Measurements from ENCODE around the gene MED15.

Gene MED15

GRCh38 chr22:20565079-20565734, 57.8 kb downstream of the MED15 start:
- Histone ChIP-seq H3K4me2 (ENCODE audit: low read depth, low read length, poor library complexity, severe bottlenecking) (no peak overlapping the region), H3K79me2 (ENCODE audit: insufficient read depth, low read length) (no peaks in the 10 kb centered on the region), H3K9me2 (replicated peaks; ENCODE audit: low read depth, low read length) (no peaks in the 10 kb centered on the region), H3K36me3 (ENCODE audit: insufficient read depth, low read length) (peaks cover 67% of the 10 kb centered on the region; the same call in 1 of the 2 replicates), H3K27me3 (ENCODE audit: insufficient read depth, low read length, poor library complexity, severe bottlenecking) (no peaks in the 10 kb centered on the region), H3K4me3 (ENCODE audit: low read length, poor library complexity, severe bottlenecking) (no peak overlapping the region), H3K9ac (ENCODE audit: low read depth, low read length, poor library complexity, severe bottlenecking) (no peak overlapping the region), H3K9me3 (ENCODE audit: insufficient read depth, low read depth, low read length) (no peaks in the 10 kb centered on the region), H3K4me1 (ENCODE audit: insufficient read depth, low read length, poor library complexity, severe bottlenecking) (peaks cover 19% of the 10 kb centered on the region), H3F3A (ENCODE audit: low read depth) (no peaks in the 10 kb centered on the region; the same call in 1 of the 2 replicates), H2AFZ (ENCODE audit: low read length) (no peak overlapping the region), H4K20me1 (ENCODE audit: insufficient read depth, low read length, poor library complexity, severe bottlenecking) (no peaks in the 10 kb centered on the region)
- TF ChIP-seq CTCF (conservative IDR thresholded peaks at IDR 0.05; ENCODE audit: low read length) (no peak), EZH2phosphoT487 (IDR thresholded peaks at IDR 0.05; ENCODE audit: borderline replicate concordance) (no peak)

GRCh38 chr22:20565761-20566160, 58.4 kb downstream of the MED15 start:
- Histone ChIP-seq H3K4me1 (ENCODE audit: insufficient read depth, low read length, poor library complexity, severe bottlenecking) (peaks cover 19% of the 10 kb centered on the region), H3F3A (ENCODE audit: low read depth) (no peaks in the 10 kb centered on the region; the same call in 1 of the 2 replicates), H3K4me3 (ENCODE audit: low read length, poor library complexity, severe bottlenecking) (no peak overlapping the region), H3K4me2 (ENCODE audit: low read depth, low read length, poor library complexity, severe bottlenecking) (no peak overlapping the region), H3K9me2 (replicated peaks; ENCODE audit: low read depth, low read length) (no peaks in the 10 kb centered on the region), H4K20me1 (ENCODE audit: insufficient read depth, low read length, poor library complexity, severe bottlenecking) (no peaks in the 10 kb centered on the region), H3K27me3 (ENCODE audit: insufficient read depth, low read length, poor library complexity, severe bottlenecking) (no peaks in the 10 kb centered on the region), H2AFZ (ENCODE audit: low read length) (no peak overlapping the region), H3K9ac (ENCODE audit: low read depth, low read length, poor library complexity, severe bottlenecking) (no peak overlapping the region), H3K9me3 (ENCODE audit: insufficient read depth, low read depth, low read length) (no peaks in the 10 kb centered on the region), H3K36me3 (ENCODE audit: insufficient read depth, low read length) (peaks cover 63% of the 10 kb centered on the region; the same call in 1 of the 2 replicates), H3K79me2 (ENCODE audit: insufficient read depth, low read length) (no peaks in the 10 kb centered on the region)
- no peak for TF ChIP-seq EZH2phosphoT487 (IDR thresholded peaks at IDR 0.05; ENCODE audit: borderline replicate concordance)
- TF ChIP-seq CTCF (conservative IDR thresholded peaks at IDR 0.05; ENCODE audit: low read length), result no peak

- Histone ChIP-seq H3K9ac (ENCODE audit: low read depth, low read length, poor library complexity, severe bottlenecking) (no peak overlapping the region), H4K20me1 (ENCODE audit: insufficient read depth, low read length, poor library complexity, severe bottlenecking) (peaks cover 3% of the 10 kb centered on the region)
Observed at GRCh38 chr22:20566420-20567260, 59.2 kb downstream of the MED15 start.

More at GRCh38 chr22:20566420-20567260, 59.2 kb downstream of the MED15 start:
- no peak overlapping the region for H3K4me3 ChIP-seq (ENCODE audit: low read length, poor library complexity, severe bottlenecking)
- H3K79me2 ChIP-seq (ENCODE audit: insufficient read depth, low read length), result no peaks in the 10 kb centered on the region; the same call in 1 of the 2 replicates
- H3K27me3 ChIP-seq (ENCODE audit: insufficient read depth, low read length, poor library complexity, severe bottlenecking), result no peaks in the 10 kb centered on the region
- H2AFZ ChIP-seq (ENCODE audit: low read length), result no peak overlapping the region
- peaks cover 27% of the 10 kb centered on the region for H3K4me1 ChIP-seq (ENCODE audit: insufficient read depth, low read length, poor library complexity, severe bottlenecking)
- no peaks in the 10 kb centered on the region for H3K9me2 ChIP-seq (replicated peaks; ENCODE audit: low read depth, low read length)
- TF ChIP-seq EZH2phosphoT487 (IDR thresholded peaks at IDR 0.05; ENCODE audit: borderline replicate concordance) (no peak), CTCF (conservative IDR thresholded peaks at IDR 0.05; ENCODE audit: low read length) (no peak)
- no peaks in the 10 kb centered on the region; the same call in 1 of the 2 replicates for H3F3A ChIP-seq (ENCODE audit: low read depth)
- no peaks in the 10 kb centered on the region for H3K9me3 ChIP-seq (ENCODE audit: insufficient read depth, low read depth, low read length)
- no peak overlapping the region for H3K4me2 ChIP-seq (ENCODE audit: low read depth, low read length, poor library complexity, severe bottlenecking)
- H3K36me3 ChIP-seq (ENCODE audit: insufficient read depth, low read length), result peaks cover 67% of the 10 kb centered on the region; the same call in 1 of the 2 replicates
